Glutamatergic neuron (in vitro differentiated cells): ENCODE results near the gene OR52K2. TPM values are rescaled to one million over a fixed set of nuclear protein-coding genes. Genes with fewer than 3 reads are reported as not detected.
A peak's percentile ranks its signal among the peaks of the same experiment; 100 is the strongest.

ENCODE experiments used
- DNase-seq: peaks from one replicate; pipeline ENCODE4 v3.0.0; 2022
- H3K27ac Mint-ChIP-seq: one replicate; pipeline ENCODE4 v1.8.0; 2020; ENCODE audit warnings: mild to moderate bottlenecking, mixed read lengths, inconsistent platforms; ENCODE audit not compliant: unreplicated experiment
- H3K27me3 Mint-ChIP-seq: one replicate; pipeline ENCODE4 v1.8.0; 2020; ENCODE audit warnings: mild to moderate bottlenecking, moderate library complexity, mixed read lengths, inconsistent platforms; ENCODE audit not compliant: unreplicated experiment
- H3K36me3 Mint-ChIP-seq: one replicate; pipeline ENCODE4 v1.8.0; 2020; ENCODE audit warnings: mild to moderate bottlenecking, mixed read lengths, inconsistent platforms; ENCODE audit not compliant: unreplicated experiment
- H3K4me1 Mint-ChIP-seq: one replicate; pipeline ENCODE4 v1.8.0; 2020; ENCODE audit warnings: mild to moderate bottlenecking, low read depth, mixed read lengths, inconsistent platforms; ENCODE audit not compliant: unreplicated experiment
- H3K4me3 Mint-ChIP-seq: one replicate; pipeline ENCODE4 v1.8.0; 2020; ENCODE audit warnings: mild to moderate bottlenecking, mixed read lengths, inconsistent platforms; ENCODE audit not compliant: unreplicated experiment
- H3K9me3 Mint-ChIP-seq: one replicate; pipeline ENCODE4 v1.8.0; 2020; ENCODE audit warnings: mild to moderate bottlenecking, moderate library complexity, mixed read lengths, inconsistent platforms; ENCODE audit not compliant: unreplicated experiment
- total RNA-seq: library from RNA; stranded (reverse); fragmentation: NEBNext Ultra II Directional; extraction: Animal tissue kit (Norgen Biotek cat#: 25700); gene quantifications from one replicate; pipeline ENCODE4 v1.2.1, GENCODE V29; 2021; ENCODE audit not compliant: unreplicated experiment
- TF ChIP-seq, protein P1 (sequence below): fragments of 200-600 bp; sonication (generic); IDR thresholded peaks from one replicate; pipeline ENCODE4 v1.5.0; 2021; ENCODE audit not compliant: partially characterized antibody, unreplicated experiment

Gene OR52K2
- total RNA-seq, 1 donor from 2014 or later = not detected

DNA sequence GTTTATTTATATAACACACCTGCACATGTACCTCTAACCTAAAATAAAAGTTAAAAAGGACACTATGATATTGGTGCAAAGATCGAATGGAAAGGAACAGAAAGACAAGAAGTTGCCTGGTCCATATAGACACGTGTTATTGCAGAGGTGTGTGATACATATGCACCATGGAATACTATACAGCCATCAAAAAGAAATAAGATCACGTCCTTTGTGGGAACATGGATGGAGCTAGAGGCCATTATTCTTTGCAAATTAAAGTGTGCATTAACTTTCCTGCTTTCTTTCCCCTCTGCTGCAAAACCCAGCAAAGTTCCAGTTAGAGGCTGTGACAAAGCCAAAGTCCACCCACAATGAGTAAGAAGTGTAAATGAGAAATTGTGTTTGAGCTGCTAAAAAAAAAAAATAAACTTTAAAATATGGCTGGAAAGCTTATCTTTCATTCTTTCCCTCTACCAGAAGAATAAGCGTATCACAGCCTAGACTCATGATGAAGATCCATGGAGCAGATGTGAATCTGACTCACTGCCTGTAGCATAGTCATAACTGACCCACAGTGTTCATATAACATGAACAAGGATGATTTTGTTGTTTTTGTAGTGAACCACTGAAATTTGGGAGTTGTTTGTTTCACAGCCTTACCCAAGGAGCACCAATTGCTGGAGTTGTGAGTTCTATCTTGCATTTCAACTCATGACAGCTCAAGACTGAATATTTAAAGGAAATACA, 42.9 kb downstream of the OR52K2 start:
- no peak overlapping the region for H3K4me3 Mint-ChIP-seq
- H3K36me3 Mint-ChIP-seq = no peaks in the 10 kb centered on the region
- DNase-seq = no peak
- TF ChIP-seq, protein P1, sequence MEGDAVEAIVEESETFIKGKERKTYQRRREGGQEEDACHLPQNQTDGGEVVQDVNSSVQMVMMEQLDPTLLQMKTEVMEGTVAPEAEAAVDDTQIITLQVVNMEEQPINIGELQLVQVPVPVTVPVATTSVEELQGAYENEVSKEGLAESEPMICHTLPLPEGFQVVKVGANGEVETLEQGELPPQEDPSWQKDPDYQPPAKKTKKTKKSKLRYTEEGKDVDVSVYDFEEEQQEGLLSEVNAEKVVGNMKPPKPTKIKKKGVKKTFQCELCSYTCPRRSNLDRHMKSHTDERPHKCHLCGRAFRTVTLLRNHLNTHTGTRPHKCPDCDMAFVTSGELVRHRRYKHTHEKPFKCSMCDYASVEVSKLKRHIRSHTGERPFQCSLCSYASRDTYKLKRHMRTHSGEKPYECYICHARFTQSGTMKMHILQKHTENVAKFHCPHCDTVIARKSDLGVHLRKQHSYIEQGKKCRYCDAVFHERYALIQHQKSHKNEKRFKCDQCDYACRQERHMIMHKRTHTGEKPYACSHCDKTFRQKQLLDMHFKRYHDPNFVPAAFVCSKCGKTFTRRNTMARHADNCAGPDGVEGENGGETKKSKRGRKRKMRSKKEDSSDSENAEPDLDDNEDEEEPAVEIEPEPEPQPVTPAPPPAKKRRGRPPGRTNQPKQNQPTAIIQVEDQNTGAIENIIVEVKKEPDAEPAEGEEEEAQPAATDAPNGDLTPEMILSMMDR = no peak
- H3K4me1 Mint-ChIP-seq = no peaks in the 10 kb centered on the region
- no peak overlapping the region for H3K27ac Mint-ChIP-seq
- H3K9me3 Mint-ChIP-seq = no peaks in the 10 kb centered on the region
- no peaks in the 10 kb centered on the region for H3K27me3 Mint-ChIP-seq

DNA sequence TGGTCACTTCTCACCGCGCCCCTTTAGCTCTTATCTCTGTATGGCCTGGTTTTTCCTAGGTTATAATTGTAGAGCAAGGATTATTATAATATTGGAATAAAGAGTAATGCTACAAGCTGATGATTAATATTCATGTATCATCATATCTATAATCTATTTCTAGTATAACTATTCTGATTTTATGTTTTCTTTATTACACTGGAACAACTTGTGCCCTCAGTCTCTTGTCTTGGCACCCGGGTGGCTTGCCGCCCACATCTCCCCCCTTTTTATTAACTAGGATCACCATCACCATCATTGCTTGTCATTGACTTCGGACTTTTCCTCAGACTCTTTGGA, 44.4 kb downstream of the OR52K2 start:
- no peak for DNase-seq
- H3K4me3 Mint-ChIP-seq = no peak overlapping the region
- no peaks in the 10 kb centered on the region for H3K27me3 Mint-ChIP-seq

DNA sequence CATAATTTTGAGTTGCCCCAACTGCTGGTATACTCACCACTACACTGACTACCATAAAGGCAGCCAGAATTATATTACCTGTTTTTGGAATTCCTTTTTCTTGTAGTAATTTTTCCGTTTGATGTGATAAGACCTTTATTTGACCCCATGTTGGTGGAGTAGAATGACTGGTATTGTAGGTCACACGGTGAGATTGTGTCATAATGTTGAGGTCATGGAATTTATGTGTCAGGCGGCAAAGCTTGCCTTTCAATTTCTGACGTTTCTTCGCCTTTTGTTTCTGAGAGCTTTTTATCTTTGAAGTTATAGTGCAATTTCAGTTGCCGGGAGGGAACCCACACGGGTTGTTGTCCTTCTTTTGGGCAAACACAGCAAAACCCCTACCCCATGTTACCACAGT, 46.4 kb downstream of the OR52K2 start:
- TF ChIP-seq, protein P1 = no peak
- Mint-ChIP-seq H3K36me3 (no peaks in the 10 kb centered on the region), H3K27ac (no peak overlapping the region), H3K4me3 (no peak overlapping the region), H3K4me1 (no peaks in the 10 kb centered on the region), H3K9me3 (no peaks in the 10 kb centered on the region), H3K27me3 (no peaks in the 10 kb centered on the region)
- DNase-seq = no peak

More for the DNA sequence above, 44.4 kb downstream of the OR52K2 start:
- H3K4me1 Mint-ChIP-seq = no peaks in the 10 kb centered on the region
- H3K36me3 Mint-ChIP-seq = no peaks in the 10 kb centered on the region
- TF ChIP-seq, protein P1 = peak; percentile 16
- no peaks in the 10 kb centered on the region for H3K9me3 Mint-ChIP-seq
- H3K27ac Mint-ChIP-seq = no peak overlapping the region

DNA sequence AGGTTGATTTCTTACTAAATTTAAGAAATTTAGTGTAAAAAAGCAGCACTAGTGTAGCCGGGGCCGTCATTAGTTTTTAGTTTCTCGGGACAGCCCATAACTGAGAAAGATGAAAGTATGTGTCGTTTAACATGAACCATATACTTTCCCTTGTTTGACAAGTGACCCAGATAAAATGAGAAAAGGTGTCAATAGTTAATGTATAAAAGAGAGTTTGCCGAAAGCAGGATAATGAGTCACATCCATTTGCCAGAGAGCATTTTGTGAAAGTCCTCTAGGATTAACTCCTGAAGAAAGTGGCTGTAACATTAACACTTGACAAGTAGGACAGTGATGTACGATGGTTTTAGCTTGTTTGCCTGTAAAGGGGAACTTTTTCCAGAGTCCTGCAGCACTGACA, 46.9 kb downstream of the OR52K2 start:
- H3K9me3 Mint-ChIP-seq = no peaks in the 10 kb centered on the region
- H3K4me1 Mint-ChIP-seq = no peaks in the 10 kb centered on the region
- H3K4me3 Mint-ChIP-seq = no peak overlapping the region
- DNase-seq = no peak
- H3K27me3 Mint-ChIP-seq = no peaks in the 10 kb centered on the region
- H3K36me3 Mint-ChIP-seq = no peaks in the 10 kb centered on the region
- no peak overlapping the region for H3K27ac Mint-ChIP-seq
- TF ChIP-seq, protein P1 = no peak

DNA sequence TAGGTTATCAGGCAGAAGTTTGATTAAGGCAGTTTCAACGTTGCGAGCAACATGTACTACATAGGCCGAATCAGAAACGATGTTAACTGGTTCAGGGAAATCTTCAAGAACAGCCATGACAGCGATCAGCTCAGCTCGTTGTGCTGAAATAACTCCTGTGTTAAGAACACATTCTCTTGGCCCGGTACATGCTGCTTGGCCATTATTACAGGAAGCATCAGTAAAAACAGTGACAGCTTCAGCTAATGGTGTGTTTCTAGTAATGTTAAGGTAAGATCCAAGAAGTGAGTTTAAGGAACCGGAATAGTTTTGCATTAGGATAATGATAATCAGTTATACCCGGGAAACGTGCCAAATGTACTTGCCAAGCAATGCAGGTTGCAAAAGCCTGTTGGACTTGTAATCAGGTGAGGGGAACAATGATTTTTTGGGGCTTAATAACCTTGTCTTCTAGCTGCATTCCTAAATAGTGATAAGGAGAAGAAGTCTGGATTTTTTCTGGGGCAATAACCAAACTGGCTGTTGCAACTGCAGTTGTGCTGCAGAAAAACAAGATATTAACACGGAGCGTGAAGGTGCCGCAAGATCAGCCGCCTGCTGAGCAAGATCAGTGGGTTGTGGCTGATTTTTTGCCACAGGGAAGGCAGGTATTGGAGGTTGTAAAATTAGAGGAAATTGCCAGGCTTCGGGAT, 47.6 kb downstream of the OR52K2 start:
- H3K4me3 Mint-ChIP-seq = no peak overlapping the region
- H3K9me3 Mint-ChIP-seq = no peaks in the 10 kb centered on the region
- no peaks in the 10 kb centered on the region for H3K36me3 Mint-ChIP-seq
- TF ChIP-seq, protein P1 = no peak
- H3K27me3 Mint-ChIP-seq = no peaks in the 10 kb centered on the region
- H3K27ac Mint-ChIP-seq = no peak overlapping the region
- no peaks in the 10 kb centered on the region for H3K4me1 Mint-ChIP-seq
- DNase-seq = no peak
